ENCODE results near the gene WDR33. TPM values are rescaled to one million over a fixed set of nuclear protein-coding genes. Genes with fewer than 3 reads are reported as not detected.
"Not testable (repeated sequence)": the region's sequence is repeated elsewhere in the genome, so short reads cannot be mapped to it uniquely, and the experiment has no call there.

Gene WDR33
- total RNA-seq = 20.7 and 60.7 TPM in 2 replicates

GRCh38 chr2:127810619-127811396 lies at the start of gene WDR33:
WDR33 (minus strand) TSS chr2:127811171; CDS start chr2:127770981, 40,190 bp downstream.
- peak; percentile 79 for DNase-seq (ENCODE audit: low read depth)

GRCh38 chr2:127860130-127860529 lies 49.2 kb upstream of the WDR33 start:
- no peak for DNase-seq (ENCODE audit: low read depth)

- peak; percentile 38 for DNase-seq (ENCODE audit: low read depth)
Measured at GRCh38 chr2:127859712-127860085, 48.7 kb upstream of the WDR33 start.

GRCh38 chr2:127857265-127857808 lies 46.4 kb upstream of the WDR33 start:
- DNase-seq (ENCODE audit: low read depth) = no peak

GRCh38 chr2:127853671-127854070 lies 42.7 kb upstream of the WDR33 start:
- peak; percentile 27 for DNase-seq (ENCODE audit: low read depth)

- no peak for DNase-seq (ENCODE audit: low read depth)
Measured at GRCh38 chr2:127852388-127852787, 41.4 kb upstream of the WDR33 start.

- no peak for DNase-seq (ENCODE audit: low read depth)
Measured at GRCh38 chr2:127847931-127848330, 37.0 kb upstream of the WDR33 start.

GRCh38 chr2:127844973-127845372 lies 34.0 kb upstream of the WDR33 start:
- no peak for DNase-seq (ENCODE audit: low read depth)

GRCh38 chr2:127843677-127844076 lies 32.7 kb upstream of the WDR33 start:
- DNase-seq (ENCODE audit: low read depth) = no peak

- no peak for DNase-seq (ENCODE audit: low read depth)
Measured at GRCh38 chr2:127841466-127842178, 30.7 kb upstream of the WDR33 start.

GRCh38 chr2:127840893-127841292 lies 29.9 kb upstream of the WDR33 start:
- DNase-seq (ENCODE audit: low read depth) = no peak

GRCh38 chr2:127834951-127835350 lies 24.0 kb upstream of the WDR33 start:
- no peak for DNase-seq (ENCODE audit: low read depth)

- peak; percentile 70 for DNase-seq (ENCODE audit: low read depth)
Measured at GRCh38 chr2:127829845-127830246, 18.9 kb upstream of the WDR33 start.

GRCh38 chr2:127826708-127827107 lies 15.7 kb upstream of the WDR33 start:
- not testable (repeated sequence) for DNase-seq (ENCODE audit: low read depth)

GRCh38 chr2:127826047-127826446 lies 15.1 kb upstream of the WDR33 start:
- no peak for DNase-seq (ENCODE audit: low read depth)

- DNase-seq (ENCODE audit: low read depth) = no peak
Measured at GRCh38 chr2:127820080-127820668, 9.2 kb upstream of the WDR33 start.

- DNase-seq (ENCODE audit: low read depth) = no peak
Measured at GRCh38 chr2:127818794-127819425, 7.9 kb upstream of the WDR33 start.

GRCh38 chr2:127818241-127818640 lies 7.3 kb upstream of the WDR33 start:
- no peak for DNase-seq (ENCODE audit: low read depth)

- DNase-seq (ENCODE audit: low read depth) = no peak
Measured at GRCh38 chr2:127814677-127815076, 3.7 kb upstream of the WDR33 start.

- not testable (repeated sequence) for DNase-seq (ENCODE audit: low read depth)
Measured at GRCh38 chr2:127812441-127812840, 1.5 kb upstream of the WDR33 start.

- no peak for DNase-seq (ENCODE audit: low read depth)
Measured at GRCh38 chr2:127811397-127812321, 688 bp upstream of the WDR33 start.

Data from renal cortical epithelial cell (primary cell).